DOHH2 (cell line): ENCODE results near the gene ZBTB16.

Experiments
- CTCF ChIP-seq: fragments of 200-600 bp; sonication (generic); IDR thresholded peaks from one replicate; pipeline ENCODE4 v1.5.1; 2014; ENCODE audit warnings: antibody characterized with exemption, mild to moderate bottlenecking, low read depth, low read length; ENCODE audit not compliant: poor library complexity, severe bottlenecking
- EZH2phosphoT487 ChIP-seq: fragments of 200-600 bp; sonication (generic); IDR thresholded peaks from 2 replicates; pipeline ENCODE4 v1.6.1; 2017; ENCODE audit warnings: borderline replicate concordance, mild to moderate bottlenecking, antibody characterized with exemption, low read length, moderate library complexity, mixed read lengths

DNA sequence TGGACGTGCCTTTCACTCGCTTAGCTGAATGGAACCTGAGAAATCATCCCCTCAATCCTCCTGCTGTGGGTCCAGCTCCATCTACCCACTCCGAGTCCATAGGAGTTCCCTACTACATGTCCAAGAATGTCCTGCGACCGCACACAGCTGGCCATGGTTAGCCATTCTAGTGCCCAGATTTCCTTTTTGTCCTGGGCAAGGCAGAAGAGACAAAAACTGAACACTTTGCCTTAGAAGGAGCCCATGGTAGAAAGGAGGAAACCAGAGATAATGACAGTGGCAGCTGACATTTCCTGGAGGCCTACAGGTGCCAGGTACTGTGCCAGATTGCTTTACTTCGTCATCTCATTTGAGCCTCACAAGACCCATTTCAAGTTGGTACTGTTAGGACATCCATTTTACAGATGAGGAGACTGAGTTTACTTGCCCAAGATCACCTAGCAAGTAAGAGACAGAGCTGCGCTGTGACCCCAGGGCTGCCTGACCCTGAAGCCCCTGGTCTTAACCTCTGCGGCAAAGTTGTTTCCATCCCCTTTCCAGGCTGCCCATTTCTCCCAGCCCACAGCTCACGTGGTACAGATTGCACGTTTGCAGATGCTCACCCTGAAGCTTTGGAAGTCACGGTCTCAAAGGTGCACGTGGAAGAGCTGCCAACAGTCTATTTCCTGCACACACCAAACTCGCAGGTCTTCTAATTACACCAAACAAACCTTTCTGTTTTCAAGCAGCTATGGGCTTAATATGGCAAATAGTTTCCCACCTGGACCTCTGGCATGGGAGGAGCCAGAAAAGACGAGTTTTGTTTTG, 112.7 kb downstream of the ZBTB16 start:
- TF ChIP-seq EZH2phosphoT487: no peak
- TF ChIP-seq CTCF: no peak
